DMS 273 treated with DMSO at 0.1 percent for 48 hours (cell line): ENCODE data around the gene OPN1SW.

Experiments used
- DNase-seq: peaks from one replicate; lab custom pipeline; 2025; lab: John Stamatoyannopoulos, UW

Gene OPN1SW

DNA sequence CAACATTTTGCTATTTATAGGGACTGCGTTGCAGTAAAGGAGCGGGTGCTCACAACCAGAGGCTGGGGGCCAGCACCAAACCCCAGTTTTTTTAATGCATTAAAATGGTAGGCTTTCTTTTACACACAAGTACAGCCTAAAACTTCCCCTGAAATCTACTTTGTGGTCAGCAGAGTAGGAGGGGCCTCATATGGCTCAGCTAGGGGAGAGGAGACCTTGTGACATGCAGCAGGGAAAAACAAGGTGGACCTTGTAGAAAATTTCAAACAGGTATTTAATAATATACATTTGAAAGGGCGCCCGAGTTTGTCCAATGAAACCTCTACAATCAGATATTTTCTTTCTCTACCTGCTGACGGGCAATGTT is 17.6 kb upstream of the OPN1SW start:
- no peak for DNase-seq

DNA sequence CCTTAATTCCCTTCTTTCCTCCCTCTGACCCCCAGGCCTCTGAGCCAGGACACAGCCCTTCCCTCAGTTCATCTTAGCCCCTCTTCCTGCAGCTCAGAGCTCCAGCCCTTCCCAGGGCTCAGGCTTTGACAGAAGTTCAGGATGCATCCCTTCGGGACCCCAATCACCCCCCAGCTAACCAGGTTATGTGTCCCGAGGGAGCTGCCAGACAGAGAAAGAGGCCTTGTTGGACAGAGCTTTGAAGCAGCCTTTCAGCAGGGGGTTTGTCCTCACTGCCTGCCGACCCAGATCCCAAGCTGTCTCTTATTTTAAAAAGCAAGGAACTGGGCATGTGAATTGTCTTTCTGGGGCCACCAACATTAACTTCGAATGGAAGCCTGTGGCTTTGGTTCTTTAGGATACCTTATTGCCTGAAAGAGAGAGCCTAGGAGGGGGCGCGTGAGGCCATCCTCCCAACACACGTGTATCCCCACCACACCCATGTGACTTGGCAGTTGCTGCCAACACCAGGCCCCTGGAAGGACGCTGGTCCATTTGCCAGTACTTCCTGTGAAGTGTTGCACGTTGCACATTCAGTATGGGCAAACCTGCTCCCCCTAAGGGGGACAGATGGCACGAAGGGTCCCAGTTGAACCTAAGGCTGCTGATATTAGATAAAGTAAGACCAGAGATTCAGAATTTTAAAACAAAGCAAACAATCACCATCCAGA is 17.0 kb upstream of the OPN1SW start:
- DNase-seq = peak; percentile 45

- DNase-seq = no peak
Observed at GRCh38 chr7:128791972-128792327, 16.4 kb upstream of the OPN1SW start.

DNA sequence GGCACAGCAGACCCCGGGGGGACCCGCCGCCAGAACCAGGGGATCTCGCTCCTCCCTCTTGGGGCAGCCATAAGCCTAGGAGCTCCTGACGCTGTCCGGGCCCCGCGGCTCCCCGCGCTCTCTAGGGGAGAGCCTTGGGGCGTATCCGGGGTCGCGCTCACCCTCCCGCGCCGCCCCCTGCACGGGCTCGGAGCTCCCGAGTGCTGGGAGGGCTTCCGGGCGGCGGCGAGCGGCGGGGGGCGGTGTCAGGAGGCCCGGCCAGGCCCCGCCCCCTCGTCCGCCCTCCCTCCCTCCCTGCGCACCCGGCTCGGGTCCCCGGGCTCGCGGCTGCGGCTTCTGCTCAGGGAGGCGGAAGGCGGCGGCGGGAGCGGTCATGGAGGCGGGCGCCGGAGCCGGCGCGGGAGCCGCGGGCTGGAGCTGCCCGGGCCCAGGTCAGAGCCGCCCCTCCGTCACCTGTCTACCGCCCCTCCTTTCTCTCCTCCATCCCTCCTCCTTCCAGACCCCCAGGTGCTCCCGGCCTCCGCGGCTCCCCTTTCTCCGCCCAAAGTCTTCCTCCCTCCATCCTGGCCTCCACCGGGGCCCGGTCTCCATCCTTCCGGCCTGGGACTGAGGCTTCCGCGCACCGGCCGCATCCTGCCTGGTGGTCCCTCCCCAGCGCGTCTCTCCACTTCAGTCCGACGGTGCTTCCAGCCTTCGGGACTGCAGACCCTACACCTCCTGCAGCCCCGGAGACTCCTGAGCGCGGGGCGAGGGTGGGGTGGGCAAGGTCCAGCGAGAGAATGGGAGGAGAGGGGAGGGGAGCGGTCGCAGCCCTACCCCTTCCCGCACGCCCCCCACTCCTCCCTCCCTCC is 15.8 kb upstream of the OPN1SW start, which contains the start of gene CCDC136:
TSS of gene CCDC136 (plus strand) at position 848 of the 851 bp plus-strand sequence. CDS start 444 bp downstream, outside the sequence.
- peak; percentile 23 for DNase-seq

- no peak for DNase-seq
Observed at GRCh38 chr7:128790315-128791041, 14.9 kb upstream of the OPN1SW start.

DNA sequence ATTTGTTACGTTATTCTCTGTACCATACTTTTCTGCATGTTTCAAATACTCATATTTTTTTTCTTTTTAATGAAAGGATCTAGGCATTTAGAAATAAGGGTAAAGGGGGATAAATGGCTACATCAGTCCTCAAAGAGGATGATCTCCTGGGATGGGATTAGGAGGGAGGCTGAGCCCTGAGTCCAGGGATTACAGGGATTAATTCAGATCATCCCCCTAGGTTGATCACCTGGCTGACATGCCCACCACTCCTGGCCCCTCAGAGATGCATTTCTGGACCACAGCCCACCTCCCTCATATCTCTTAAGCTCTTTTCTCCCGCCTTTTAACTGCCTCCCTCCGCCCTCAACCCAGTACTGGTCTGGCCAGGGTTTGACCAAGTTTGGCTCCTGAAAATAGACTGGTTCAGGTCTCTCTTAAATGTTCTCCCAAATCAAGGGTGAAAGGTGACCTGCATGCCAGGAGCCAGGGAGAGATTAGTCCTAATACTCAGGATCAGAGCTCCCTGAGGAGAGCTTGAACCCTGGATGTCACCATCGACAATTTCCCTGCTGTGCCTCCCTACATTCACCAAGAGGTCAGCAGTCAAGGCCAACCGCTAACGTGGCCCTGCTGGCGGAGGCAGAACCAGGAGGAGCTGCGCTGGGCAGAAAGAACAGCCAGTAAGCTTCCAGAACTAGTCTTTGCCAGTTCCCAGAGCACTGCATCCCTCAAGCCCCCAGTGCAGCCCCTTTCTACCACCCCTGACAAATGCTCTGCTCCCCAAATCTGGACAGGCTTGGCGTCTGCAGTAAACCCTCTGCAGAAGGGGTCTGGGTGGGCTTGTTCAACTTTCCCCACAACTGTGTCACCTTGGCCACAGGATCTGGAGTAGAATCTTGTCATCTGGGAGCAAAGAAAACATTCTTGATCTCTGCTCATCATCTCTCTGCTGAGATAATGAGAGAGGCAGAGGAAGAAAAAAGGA is 13.1 kb upstream of the OPN1SW start:
- DNase-seq = no peak

DNA sequence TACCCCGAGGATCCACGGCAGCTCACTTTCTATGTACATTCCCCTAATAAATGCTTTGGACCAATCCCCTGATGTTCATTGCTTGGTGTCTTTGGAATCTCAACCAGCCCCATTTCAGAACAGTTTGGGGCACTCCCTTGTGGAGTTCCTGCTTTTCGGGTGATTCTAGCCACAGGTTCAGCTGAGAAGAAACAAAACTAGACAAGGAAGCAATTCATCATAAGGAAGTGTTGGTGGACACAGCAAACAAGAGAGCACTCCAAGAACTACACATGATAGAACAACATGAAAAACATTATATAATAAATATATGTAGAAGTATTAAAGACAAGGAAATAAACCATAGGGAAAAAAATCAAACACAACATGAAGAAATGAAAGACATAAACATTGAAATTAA is 10.1 kb upstream of the OPN1SW start:
- DNase-seq = no peak

GRCh38 chr7:128783143-128783861 is 7.7 kb upstream of the OPN1SW start:
- DNase-seq = peak; percentile 91

DNA sequence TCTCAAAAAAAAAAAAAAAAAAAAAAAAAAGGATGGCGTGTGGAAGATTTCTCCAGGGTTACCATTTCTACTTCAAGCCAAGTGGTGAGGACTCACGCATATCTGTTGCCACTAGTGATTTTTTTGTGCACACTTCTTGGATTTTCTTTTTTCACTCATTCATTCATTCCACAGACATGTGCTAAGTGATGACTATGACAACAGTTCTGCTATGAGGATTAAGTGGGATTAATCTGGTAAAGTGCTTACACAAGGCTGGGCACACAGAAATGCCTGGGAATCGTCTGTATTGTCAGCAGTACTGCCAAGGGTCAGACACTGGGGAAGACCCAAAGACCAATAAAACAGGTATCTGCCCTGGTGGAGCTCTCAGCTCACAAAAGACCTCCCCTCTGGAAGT is 6.3 kb upstream of the OPN1SW start:
- no peak for DNase-seq

- DNase-seq = no peak
Observed at GRCh38 chr7:128781126-128781525, 5.5 kb upstream of the OPN1SW start.

DNA sequence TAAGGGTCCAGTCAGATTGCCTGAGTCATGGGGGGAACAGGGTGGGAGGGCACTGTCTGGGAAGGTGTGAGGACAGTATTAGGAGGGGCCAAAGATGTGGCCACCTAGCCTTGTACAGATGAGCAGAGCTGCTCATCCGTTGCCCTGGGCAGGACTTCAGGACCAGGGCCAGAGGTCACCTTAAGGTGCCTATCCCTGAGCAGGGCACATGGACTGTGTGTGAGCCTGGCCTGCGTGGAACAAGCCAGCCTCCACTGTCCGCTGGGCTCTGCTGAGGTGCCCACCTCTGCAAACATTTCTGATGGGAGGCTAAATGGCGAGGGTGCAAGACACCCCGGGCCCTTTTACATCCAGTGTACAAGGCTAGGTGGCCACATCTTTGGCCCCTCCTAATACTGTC is 3.4 kb upstream of the OPN1SW start:
- DNase-seq = no peak

DNA sequence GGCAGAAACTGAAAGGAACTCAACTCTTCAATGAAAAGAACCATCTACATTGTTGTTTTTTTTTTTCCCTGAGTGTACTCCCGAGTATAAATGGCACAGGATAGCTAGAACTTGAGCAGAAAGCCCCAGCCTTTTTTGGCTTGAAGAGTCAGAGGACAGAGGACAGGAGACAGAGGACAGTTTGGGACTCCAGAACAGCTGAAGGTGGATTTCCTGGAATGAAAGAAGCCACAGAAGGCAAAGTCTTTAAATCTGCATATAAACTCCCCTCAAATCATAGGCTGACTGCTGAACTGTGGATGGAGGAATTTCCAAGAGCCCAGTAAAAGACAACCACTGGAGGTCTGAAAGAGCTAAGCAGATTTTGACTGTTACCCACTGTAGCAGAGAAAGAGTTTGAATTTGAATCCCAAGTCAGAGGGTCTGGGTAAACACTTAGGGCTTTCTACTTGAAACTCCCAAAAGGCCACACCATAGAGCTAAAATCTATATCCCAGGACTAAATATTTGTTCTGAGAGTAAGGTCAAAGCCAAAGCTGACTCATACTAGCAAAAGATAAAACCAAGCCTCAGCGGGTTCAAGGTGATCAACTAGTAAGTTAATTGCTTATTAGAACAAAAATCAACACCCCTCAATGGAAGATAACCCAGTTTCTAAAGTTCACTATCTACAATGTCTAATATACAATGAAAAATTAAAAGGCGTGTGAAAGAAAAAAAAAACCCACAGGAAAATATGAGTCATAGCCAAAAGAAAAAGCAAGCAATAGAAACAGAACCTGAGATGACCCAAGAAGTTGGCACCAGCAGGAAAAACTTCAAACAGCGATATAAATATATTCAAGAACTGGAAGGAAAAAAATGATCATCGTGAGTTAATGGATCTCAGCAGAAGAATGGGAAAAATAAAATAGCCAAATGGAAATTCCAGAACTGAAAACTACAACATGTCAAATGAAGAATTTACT is 1.8 kb upstream of the OPN1SW start:
- DNase-seq = no peak

- DNase-seq = no peak
Observed at GRCh38 chr7:128774921-128775320, 673 bp downstream of the OPN1SW start.

DNA sequence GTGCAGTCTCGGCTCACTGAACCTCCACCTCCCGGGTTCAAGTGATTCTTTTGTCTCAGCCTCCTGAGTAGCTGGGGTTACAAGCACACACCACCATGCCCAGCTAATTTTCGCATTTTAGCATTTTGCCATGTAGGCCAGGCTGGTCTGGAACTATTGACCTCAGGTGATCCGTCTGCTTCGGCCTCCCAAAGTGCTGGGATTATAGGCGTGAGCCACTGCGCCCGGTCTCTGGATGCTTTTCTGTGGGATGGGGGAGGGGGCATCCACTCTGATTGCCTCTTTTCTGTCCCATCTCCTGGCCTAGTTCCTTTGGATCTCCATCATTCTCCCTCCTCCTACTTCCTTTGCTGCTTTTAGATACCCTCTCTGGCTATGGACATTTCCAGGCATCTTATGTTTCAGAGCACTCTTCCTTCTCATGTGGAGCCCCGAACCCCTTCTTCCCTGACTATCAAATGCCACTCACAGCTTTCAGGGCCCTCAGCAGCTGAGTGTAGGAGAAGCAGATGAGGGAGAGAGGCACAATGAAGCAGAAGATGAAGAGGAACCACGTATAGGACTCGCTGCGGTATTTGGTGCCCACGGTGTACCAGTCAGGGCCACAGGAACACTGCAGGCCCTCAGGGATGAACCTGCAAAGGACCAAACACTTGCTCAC is 1.4 kb downstream of the OPN1SW start:
- DNase-seq = no peak

GRCh38 chr7:128773604-128774003 is 2.0 kb downstream of the OPN1SW start:
- DNase-seq = no peak

- DNase-seq = no peak
Observed at GRCh38 chr7:128770233-128770632, 5.4 kb downstream of the OPN1SW start.

DNA sequence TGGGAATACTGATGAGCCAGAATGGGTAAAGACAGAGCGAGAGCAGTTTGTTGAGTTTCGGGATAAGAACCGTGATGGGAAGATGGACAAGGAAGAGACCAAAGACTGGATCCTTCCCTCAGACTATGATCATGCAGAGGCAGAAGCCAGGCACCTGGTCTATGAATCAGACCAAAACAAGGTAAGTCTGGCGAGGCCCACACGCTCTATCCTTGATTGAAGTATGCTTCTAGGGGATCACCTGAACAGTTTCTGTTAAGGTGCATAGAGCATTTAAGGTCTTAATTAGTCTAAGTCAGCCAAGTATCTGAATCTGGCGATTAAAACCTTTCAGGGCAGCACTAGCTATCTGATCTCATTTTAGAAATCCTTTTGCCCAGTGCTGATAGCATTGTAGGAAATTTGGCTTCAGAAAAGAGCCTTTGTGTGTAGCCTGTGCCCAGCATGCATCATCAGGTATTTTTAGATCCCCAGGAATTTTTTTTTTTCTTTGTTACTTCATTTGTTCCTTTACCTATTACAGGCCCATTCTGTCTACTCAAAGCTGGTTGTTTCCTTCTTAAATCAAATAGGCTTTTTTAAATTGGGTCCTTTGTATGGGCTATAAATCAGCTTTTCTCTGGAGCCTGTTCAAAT is 8.0 kb downstream of the OPN1SW start:
- DNase-seq = no peak

DNA sequence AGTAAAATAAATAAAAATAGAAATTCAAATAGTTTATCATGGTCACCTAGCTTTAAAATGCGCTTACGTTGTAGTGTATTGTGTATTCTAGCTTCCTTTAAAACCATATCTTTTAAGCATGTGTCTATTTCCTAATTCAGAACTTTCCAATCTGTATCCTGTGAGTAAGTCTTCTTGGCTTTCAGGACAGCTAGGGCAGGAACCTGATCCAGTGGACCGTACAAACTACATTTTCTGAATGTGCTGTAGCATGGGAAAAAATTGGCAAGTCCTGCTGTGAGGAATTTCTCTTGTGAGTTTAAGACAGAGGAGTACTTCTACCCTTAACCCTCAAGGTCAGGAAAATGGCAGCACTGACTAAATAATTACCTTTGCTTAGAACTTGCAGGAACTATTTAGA is 12.1 kb downstream of the OPN1SW start:
- DNase-seq = no peak

DNA sequence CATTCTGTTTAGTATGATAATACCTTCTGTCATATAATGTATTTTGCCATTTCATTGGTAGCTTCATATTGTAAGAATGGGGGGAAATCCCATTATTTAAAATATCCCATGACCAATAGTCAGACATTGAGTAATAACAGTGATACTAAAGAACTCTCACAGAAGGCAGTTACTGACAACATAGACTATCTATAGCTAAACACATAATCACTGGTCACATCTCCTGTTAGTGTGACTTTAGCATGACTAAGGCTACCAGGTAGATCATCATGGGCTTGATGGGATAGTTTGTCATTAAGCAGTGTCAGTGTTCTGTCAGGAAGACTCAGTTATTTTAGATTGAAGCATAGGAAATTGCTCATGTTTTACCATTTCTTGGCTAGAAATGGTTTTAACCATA is 16.4 kb downstream of the OPN1SW start:
- no peak for DNase-seq
